ENCODE data around the gene MLLT3.

MLLT3 gene

DNA sequence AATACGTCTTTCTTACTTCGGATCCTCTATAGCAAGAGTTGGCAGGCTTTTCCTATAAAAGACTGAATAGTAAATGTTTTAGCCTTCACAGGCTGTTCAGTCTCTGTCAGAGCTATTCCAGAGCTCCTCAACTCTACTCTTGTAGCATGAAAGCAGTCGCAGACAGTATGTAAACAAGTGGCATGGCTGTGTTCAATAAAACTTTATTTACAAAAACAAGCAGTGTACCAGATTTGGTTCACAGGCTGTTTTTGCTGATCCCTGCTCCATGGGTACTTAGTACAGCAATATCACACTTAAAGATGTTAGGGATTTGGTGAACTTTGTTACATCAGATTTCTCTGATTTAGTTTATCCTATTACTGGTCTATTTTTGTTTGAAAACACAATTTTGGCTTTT, 235.2 kb downstream of the MLLT3 start:
- TF ChIP-seq POLR2AphosphoS5 (IDR thresholded peaks at IDR 0.05; ENCODE audit: low read depth, low read length) = no peak
- no peak for TF ChIP-seq FOXP2 (optimal IDR thresholded peaks at IDR 0.05; ENCODE audit: borderline replicate concordance, extremely low read depth, extremely low read length, insufficient read depth)
- TF ChIP-seq REST (IDR thresholded peaks at IDR 0.05; ENCODE audit: insufficient read depth in 1 of 2, low read depth in 2 of 2, low read length in 2 of 2) = no peak
- TF ChIP-seq TAF1 (IDR thresholded peaks at IDR 0.05; ENCODE audit: borderline replicate concordance, insufficient read depth, low read length) = no peak
- no peak for TF ChIP-seq SIN3A (IDR thresholded peaks at IDR 0.05; ENCODE audit: borderline replicate concordance, insufficient read depth, low read length)

DNA sequence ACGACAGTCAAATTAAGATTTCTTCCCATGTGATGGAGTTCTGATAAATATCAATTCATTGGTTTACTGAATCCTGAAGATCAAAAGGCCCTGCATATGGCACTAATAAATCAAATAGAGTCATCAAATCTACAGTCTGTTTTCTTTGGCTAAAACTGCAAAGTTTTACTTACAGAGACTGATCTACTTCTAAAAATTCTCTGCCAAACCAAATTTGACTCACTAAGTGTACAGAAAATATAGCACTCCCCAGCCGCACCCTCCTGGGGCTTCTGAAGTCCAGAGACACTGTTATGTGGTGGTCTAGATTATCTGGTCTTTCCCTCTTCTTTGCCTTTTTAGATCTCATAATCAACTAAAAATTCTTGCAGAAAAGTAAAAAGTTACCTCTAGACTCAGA, 237.7 kb downstream of the MLLT3 start:
- TF ChIP-seq REST (IDR thresholded peaks at IDR 0.05; ENCODE audit: insufficient read depth in 1 of 2, low read depth in 2 of 2, low read length in 2 of 2) (no peak), TAF1 (IDR thresholded peaks at IDR 0.05; ENCODE audit: borderline replicate concordance, insufficient read depth, low read length) (peak; percentile 37; the same call in 1 of the 2 replicates)

GRCh38 chr9:20382460-20383071, 239.7 kb downstream of the MLLT3 start:
- TF ChIP-seq POLR2AphosphoS5 (IDR thresholded peaks at IDR 0.05; ENCODE audit: low read depth, low read length) = no peak
- no peak for TF ChIP-seq TAF1 (IDR thresholded peaks at IDR 0.05; ENCODE audit: borderline replicate concordance, insufficient read depth, low read length)
- TF ChIP-seq FOXP2 (optimal IDR thresholded peaks at IDR 0.05; ENCODE audit: borderline replicate concordance, extremely low read depth, extremely low read length, insufficient read depth) = no peak
- TF ChIP-seq SIN3A (IDR thresholded peaks at IDR 0.05; ENCODE audit: borderline replicate concordance, insufficient read depth, low read length) = no peak; the same call in 1 of the 2 replicates

- TF ChIP-seq POLR2AphosphoS5 (IDR thresholded peaks at IDR 0.05; ENCODE audit: low read depth, low read length) (no peak), SIN3A (IDR thresholded peaks at IDR 0.05; ENCODE audit: borderline replicate concordance, insufficient read depth, low read length) (no peak), FOXP2 (optimal IDR thresholded peaks at IDR 0.05; ENCODE audit: borderline replicate concordance, extremely low read depth, extremely low read length, insufficient read depth) (no peak), REST (IDR thresholded peaks at IDR 0.05; ENCODE audit: insufficient read depth in 1 of 2, low read depth in 2 of 2, low read length in 2 of 2) (no peak), TAF1 (IDR thresholded peaks at IDR 0.05; ENCODE audit: borderline replicate concordance, insufficient read depth, low read length) (no peak)
Observed at GRCh38 chr9:20380546-20380945, 241.8 kb downstream of the MLLT3 start.

DNA sequence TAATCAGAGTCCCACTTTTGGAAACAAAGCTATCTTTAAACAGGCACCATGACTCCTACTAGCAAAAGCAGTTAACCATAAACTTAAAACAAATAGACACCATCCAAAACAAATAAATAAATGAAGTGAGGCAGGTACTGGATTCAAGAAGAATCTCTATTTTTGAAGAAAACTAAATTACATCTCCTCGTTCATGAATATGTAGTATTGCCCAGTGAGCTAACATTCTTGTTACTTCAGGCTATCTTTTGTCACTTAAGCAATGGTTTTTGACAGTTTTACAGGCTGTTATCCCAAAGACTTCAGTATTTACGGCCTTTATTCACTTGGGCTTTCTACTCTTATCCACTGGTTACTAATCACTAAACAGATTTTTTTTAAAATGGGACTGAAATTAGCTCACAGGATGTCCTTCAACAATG, 242.5 kb downstream of the MLLT3 start:
- TF ChIP-seq TAF1 (IDR thresholded peaks at IDR 0.05; ENCODE audit: borderline replicate concordance, insufficient read depth, low read length) = no peak
- no peak for TF ChIP-seq REST (IDR thresholded peaks at IDR 0.05; ENCODE audit: insufficient read depth in 1 of 2, low read depth in 2 of 2, low read length in 2 of 2)
- TF ChIP-seq POLR2AphosphoS5 (IDR thresholded peaks at IDR 0.05; ENCODE audit: low read depth, low read length) = no peak
- no peak for TF ChIP-seq SIN3A (IDR thresholded peaks at IDR 0.05; ENCODE audit: borderline replicate concordance, insufficient read depth, low read length)
- TF ChIP-seq FOXP2 (optimal IDR thresholded peaks at IDR 0.05; ENCODE audit: borderline replicate concordance, extremely low read depth, extremely low read length, insufficient read depth) = no peak

Data from PFSK-1 (cell line).